ENCODE data around the gene IFT81. TPM values are rescaled to one million over a fixed set of nuclear protein-coding genes. Genes with fewer than 3 reads are reported as not detected.
A peak's percentile ranks its signal among the peaks of the same experiment; 100 is the strongest.

Gene IFT81
- polyA plus RNA-seq, 3 donors = 0.39 to 0.97 (median 0.47) TPM

DNA sequence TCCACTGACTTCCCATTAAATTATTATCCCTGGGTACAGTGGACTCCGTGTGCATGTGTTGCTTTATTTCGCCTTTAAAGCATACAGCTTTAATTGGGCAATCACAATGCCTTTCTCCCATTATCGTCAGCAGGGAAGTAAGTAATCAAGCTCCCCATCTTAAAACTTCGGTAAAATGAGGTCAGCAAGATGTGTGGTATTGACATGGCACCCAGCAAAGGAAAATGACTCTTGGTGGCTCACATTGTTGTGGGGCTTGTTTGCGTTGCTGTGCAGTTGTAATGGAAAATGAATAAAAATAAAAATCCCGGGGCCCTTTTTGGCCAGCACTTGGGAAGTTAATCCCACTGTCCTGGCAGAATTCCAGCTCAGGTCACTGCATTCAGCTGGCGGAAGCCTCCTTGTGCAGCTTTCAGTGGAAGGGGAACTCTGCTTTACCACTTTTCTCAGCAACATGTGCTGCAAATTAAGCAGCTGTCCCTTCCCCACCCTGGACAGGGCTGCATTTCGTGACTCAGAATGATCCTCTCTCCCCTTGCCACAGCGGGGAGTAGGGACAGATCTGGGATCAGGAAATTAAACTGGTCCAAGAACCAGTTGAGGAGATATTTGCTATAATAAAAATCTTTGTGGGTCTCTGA, 142.9 kb downstream of the IFT81 start:
- peak overlapping the region; percentile 67 to 84 for H3K4me3 Mint-ChIP-seq
- H3K27ac Mint-ChIP-seq = peak overlapping the region in 6 of 7 donors; percentile 15 to 70 (median 52)
- no peaks in the 10 kb centered on the region for H3K36me3 Mint-ChIP-seq
- H4K20me1 ChIP-seq (ENCODE audit: insufficient read depth, low read length) = no peaks in the 10 kb centered on the region
- TF ChIP-seq, protein P1, sequence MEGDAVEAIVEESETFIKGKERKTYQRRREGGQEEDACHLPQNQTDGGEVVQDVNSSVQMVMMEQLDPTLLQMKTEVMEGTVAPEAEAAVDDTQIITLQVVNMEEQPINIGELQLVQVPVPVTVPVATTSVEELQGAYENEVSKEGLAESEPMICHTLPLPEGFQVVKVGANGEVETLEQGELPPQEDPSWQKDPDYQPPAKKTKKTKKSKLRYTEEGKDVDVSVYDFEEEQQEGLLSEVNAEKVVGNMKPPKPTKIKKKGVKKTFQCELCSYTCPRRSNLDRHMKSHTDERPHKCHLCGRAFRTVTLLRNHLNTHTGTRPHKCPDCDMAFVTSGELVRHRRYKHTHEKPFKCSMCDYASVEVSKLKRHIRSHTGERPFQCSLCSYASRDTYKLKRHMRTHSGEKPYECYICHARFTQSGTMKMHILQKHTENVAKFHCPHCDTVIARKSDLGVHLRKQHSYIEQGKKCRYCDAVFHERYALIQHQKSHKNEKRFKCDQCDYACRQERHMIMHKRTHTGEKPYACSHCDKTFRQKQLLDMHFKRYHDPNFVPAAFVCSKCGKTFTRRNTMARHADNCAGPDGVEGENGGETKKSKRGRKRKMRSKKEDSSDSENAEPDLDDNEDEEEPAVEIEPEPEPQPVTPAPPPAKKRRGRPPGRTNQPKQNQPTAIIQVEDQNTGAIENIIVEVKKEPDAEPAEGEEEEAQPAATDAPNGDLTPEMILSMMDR (IDR thresholded peaks at IDR 0.05) = no peak
- H3K27me3 ChIP-seq (ENCODE audit: control insufficient read depth in 2 of 2, insufficient read depth in 2 of 2, low read length in 2 of 2) = no peaks in the 10 kb centered on the region
- H3K79me2 ChIP-seq (ENCODE audit: insufficient read depth, low read length) = no peaks in the 10 kb centered on the region
- H3K9me3 Mint-ChIP-seq = peaks cover 0 to 1% (median 0%) of the 10 kb centered on the region in 7 donors
- intact Hi-C loops (cut with micrococcal nuclease) = no loop called here
- H3K4me1 Mint-ChIP-seq = peaks cover 37% of the 10 kb centered on the region
- H3K27me3 Mint-ChIP-seq (ENCODE audit: low read depth in 3 of 3) = peaks cover 5 to 6% (median 6%) of the 10 kb centered on the region in 3 donors
- peaks cover 21 to 26% of the 10 kb centered on the region in 2 donors for H3K4me1 ChIP-seq (ENCODE audit: control insufficient read depth in 1 of 2, insufficient read depth in 2 of 2, low read length in 2 of 2)
- H3K9me3 ChIP-seq (replicated peaks in 1 of 2; ENCODE audit: control insufficient read depth in 1 of 2, insufficient read depth in 1 of 2, low read length in 2 of 2) = no peaks in the 10 kb centered on the region
- H3K4me2 ChIP-seq (replicated peaks; ENCODE audit: extremely low read depth, low read length, poor library complexity, severe bottlenecking) = peak overlapping the region; percentile 50
- peak overlapping the region; percentile 53 for H2AFZ ChIP-seq (ENCODE audit: insufficient read depth, low read depth, low read length, poor library complexity, severe bottlenecking)
- no peak overlapping the region for H3K9ac ChIP-seq (ENCODE audit: insufficient read depth, low read length, poor library complexity, severe bottlenecking)
- peak in 2 of 3 donors; percentile 22 to 23 for DNase-seq
- H3K27ac ChIP-seq (ENCODE audit: low read depth in 1 of 2, low read length in 2 of 2) = peak overlapping the region in 1 of 2 donors; percentile 15
- no peaks in the 10 kb centered on the region for H3K36me3 ChIP-seq (replicated peaks in 1 of 2; ENCODE audit: control insufficient read depth in 1 of 2, insufficient read depth in 2 of 2, low read length in 2 of 2)
- H3K4me3 ChIP-seq (replicated peaks in 1 of 3; ENCODE audit: low read depth in 2 of 3, low read length in 3 of 3) = peak overlapping the region in 1 of 3 experiments; percentile 31
- 20% methylated on average over 5 of the region's 9 CpGs for WGBS (ENCODE audit: insufficient coverage)

Other genes starting within 250 kb of the IFT81 start
- 10 to 100 TPM; 46.2 to 65.9 (median 51.7) TPM for gene GLTP, start 243.8 kb upstream of the IFT81 start, polyA plus RNA-seq
- gene TCHP, start 224.1 kb upstream of the IFT81 start, polyA plus RNA-seq = 10 to 100 TPM in 1 of 3 donors, 1 to 10 TPM in 2; 2.6 to 24.5 (median 7.3) TPM
- 100 to 1,000 TPM in 1 of 3 donors, 10 to 100 TPM in 2; 75.8 to 139 (median 98.8) TPM for gene GIT2, start 128.0 kb upstream of the IFT81 start, polyA plus RNA-seq
- gene ANKRD13A, start 124.9 kb upstream of the IFT81 start, polyA plus RNA-seq = 10 to 100 TPM; 42.8 to 89.3 (median 46.8) TPM
- gene C12orf76, start 75.8 kb upstream of the IFT81 start, polyA plus RNA-seq = 10 to 100 TPM in 2 of 3 donors, 1 to 10 TPM in 1; 9.3 to 19.4 (median 10.6) TPM
- gene ATP2A2, start 156.9 kb downstream of the IFT81 start, polyA plus RNA-seq = 10 to 100 TPM in 1 of 3 donors, 1 to 10 TPM in 2; 4.5 to 83.1 (median 6.9) TPM

Measured in CD14-positive monocyte (primary cell).